Measurements from ENCODE around the gene ZNF280A. TPM values are rescaled to one million over a fixed set of nuclear protein-coding genes. Genes with fewer than 3 reads are reported as not detected.

ZNF280A gene
- total and polyA plus RNA-seq, 9 of the 15 experiments (the other 6 are each of a cell fraction or from before 2014, with no cell fraction given): 19.0 to 40.8 (median 28.6) TPM

DNA sequence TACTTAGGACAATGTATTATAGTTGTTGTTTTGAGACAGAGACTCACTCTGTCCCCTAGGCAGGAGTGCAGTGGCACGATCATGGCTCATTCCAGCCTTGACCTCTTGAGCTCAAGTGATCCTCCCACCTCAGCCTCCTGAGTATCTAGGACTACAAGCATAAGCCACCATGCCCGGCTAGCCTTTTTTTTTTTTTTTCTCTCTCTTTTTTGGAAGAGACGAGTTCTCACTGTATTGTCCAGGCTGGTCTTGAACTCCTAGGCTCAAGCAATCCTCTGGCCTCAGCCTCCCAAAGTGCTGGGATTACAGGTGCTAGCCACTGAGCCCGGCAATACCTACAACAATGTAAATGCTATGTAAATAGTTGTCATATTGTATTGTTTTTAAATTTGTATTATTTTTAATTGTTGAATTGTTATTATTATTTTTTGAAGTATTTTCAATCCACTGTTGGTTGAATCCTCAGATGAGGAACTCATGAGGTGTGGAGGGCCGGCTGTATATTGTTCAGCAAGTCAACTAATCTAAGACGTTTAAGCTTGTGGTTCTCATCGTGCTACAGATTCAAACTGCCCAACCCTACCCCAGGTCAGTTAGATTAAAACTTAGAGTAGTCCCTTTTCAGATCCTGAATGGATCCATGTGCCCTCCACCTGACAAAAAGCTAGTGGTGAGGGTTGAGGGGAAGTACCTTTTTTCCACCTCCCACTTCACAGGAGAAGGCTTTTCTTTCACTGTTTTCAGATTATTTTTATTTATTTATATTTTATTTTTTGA is 11.9 kb upstream of the ZNF280A start:
- Histone ChIP-seq H3K4me1 (replicated peaks in 1 of 2; ENCODE audit: control insufficient read depth in 2 of 2, insufficient read depth in 2 of 2, low read length in 2 of 2) (0 out of 5 replicates have a peak, but pooled peaks cover 0 to 2% of the 10 kb centered on the region in 2 experiments), H4K20me1 (replicated peaks; ENCODE audit: control insufficient read depth, insufficient read depth, low read length) (no peaks in the 10 kb centered on the region), H3K4me2 (ENCODE audit: insufficient read depth, low read length) (no peak overlapping the region), H3K27me3 (ENCODE audit: control insufficient read depth in 2 of 2, insufficient read depth in 2 of 2, low read length in 2 of 2) (no peaks in the 10 kb centered on the region), H3K27ac (ENCODE audit: extremely low read depth, low read depth, low read length) (no peak overlapping the region), H3K79me2 (ENCODE audit: control insufficient read depth, insufficient read depth, low read length) (no peaks in the 10 kb centered on the region), H3K4me3 (no peak overlapping the region), H3K9me1 (ENCODE audit: control insufficient read depth, insufficient read depth, low read length) (no peaks in the 10 kb centered on the region), H3K36me3 (ENCODE audit: control insufficient read depth, insufficient read depth, low read length) (no peaks in the 10 kb centered on the region), H3K9me3 (replicated peaks; ENCODE audit: control insufficient read depth, insufficient read depth, low read depth, low read length) (no peaks in the 10 kb centered on the region; the same call in 1 of the 2 replicates), H2AFZ (ENCODE audit: low read depth, low read length) (peak overlapping the region; percentile 24), H3K9ac (ENCODE audit: insufficient read depth in 1 of 2, low read depth in 2 of 2, low read length in 2 of 2) (no peak overlapping the region)
- intact Hi-C loops (cut with micrococcal nuclease): no loop called here
- ChIA-PET POLR2A (interaction anchor here (0.5 to 19.7 kb wide), 10 partner anchors 9 to 61 kb away, joined by 3 to 708 read pairs (median 6); partner anchors contain the start of genes PRAME, ZNF280A and ZNF280B), CTCF (ENCODE audit: low intra/inter-chr PET ratio) (interaction anchor here (0.6 kb wide), 1 partner anchor 630 kb away, joined by 4 read pairs; no protein-coding TSS in a partner anchor)
- DNase-seq (ENCODE audit: extremely low read depth in 1 of 4, low spot score in 3 of 4): peak in 2 of 4 experiments; percentile 51 to 55
- in situ Hi-C loops (cut with MboI): loop anchor here (25.0 kb wide), 1 partner anchor 1120 kb away; the partner anchor contains the start of gene HIC2
- BruUV-seq (replicated peaks): no TSS peak
- FAIRE-seq: no peak
- 24% methylated on average over 7 of the region's 7 CpGs for WGBS (ENCODE audit: insufficient coverage, low coverage, missing lambda C conversion rate)
- peak; percentile 6; the same call in 1 of the 3 replicates for ATAC-seq
- TF ChIP-seq MED1 (CRISPR knock-in tag; IDR thresholded peaks at IDR 0.05; ENCODE audit: borderline replicate concordance) (no peak), ATF4 (CRISPR knock-in tag; IDR thresholded peaks at IDR 0.05) (no peak), FOXJ3 (CRISPR knock-in tag; IDR thresholded peaks at IDR 0.05) (0 out of 2 replicates have a peak, but pooled peaks have one; percentile 27), ZNF507 (tag; conservative IDR thresholded peaks at IDR 0.05) (peak; percentile 33; the same call in 1 of the 2 replicates), TEAD1 (CRISPR knock-in tag; IDR thresholded peaks at IDR 0.05) (peak in 1 of 2 experiments; percentile 74; a peak in 1 of 4 replicates), SIX5 (IDR thresholded peaks at IDR 0.05; ENCODE audit: borderline replicate concordance in 1 of 2, insufficient read depth in 1 of 2, low read depth in 1 of 2, low read length in 2 of 2) (0 out of 4 replicates have a peak, but pooled peaks of 1 of the 2 experiments have one; percentile 4), ZNF57 (CRISPR knock-in tag; IDR thresholded peaks at IDR 0.05) (no peak), FOXA3 (CRISPR knock-in tag; conservative IDR thresholded peaks at IDR 0.05 in 1 of 2, IDR thresholded peaks at IDR 0.05 in 1 of 2) (peak in 1 of 2 experiments; percentile 50; a peak in 1 of 4 replicates), NUFIP1 (IDR thresholded peaks at IDR 0.05; ENCODE audit: partially characterized antibody) (no peak), E2F3 (CRISPR knock-in tag; IDR thresholded peaks at IDR 0.05) (0 out of 2 replicates have a peak, but pooled peaks have one; percentile 30), ZNF140 (CRISPR knock-in tag; IDR thresholded peaks at IDR 0.05) (peak; percentile 9; the same call in 1 of the 2 replicates)
- TF ChIP-seq, protein P1, sequence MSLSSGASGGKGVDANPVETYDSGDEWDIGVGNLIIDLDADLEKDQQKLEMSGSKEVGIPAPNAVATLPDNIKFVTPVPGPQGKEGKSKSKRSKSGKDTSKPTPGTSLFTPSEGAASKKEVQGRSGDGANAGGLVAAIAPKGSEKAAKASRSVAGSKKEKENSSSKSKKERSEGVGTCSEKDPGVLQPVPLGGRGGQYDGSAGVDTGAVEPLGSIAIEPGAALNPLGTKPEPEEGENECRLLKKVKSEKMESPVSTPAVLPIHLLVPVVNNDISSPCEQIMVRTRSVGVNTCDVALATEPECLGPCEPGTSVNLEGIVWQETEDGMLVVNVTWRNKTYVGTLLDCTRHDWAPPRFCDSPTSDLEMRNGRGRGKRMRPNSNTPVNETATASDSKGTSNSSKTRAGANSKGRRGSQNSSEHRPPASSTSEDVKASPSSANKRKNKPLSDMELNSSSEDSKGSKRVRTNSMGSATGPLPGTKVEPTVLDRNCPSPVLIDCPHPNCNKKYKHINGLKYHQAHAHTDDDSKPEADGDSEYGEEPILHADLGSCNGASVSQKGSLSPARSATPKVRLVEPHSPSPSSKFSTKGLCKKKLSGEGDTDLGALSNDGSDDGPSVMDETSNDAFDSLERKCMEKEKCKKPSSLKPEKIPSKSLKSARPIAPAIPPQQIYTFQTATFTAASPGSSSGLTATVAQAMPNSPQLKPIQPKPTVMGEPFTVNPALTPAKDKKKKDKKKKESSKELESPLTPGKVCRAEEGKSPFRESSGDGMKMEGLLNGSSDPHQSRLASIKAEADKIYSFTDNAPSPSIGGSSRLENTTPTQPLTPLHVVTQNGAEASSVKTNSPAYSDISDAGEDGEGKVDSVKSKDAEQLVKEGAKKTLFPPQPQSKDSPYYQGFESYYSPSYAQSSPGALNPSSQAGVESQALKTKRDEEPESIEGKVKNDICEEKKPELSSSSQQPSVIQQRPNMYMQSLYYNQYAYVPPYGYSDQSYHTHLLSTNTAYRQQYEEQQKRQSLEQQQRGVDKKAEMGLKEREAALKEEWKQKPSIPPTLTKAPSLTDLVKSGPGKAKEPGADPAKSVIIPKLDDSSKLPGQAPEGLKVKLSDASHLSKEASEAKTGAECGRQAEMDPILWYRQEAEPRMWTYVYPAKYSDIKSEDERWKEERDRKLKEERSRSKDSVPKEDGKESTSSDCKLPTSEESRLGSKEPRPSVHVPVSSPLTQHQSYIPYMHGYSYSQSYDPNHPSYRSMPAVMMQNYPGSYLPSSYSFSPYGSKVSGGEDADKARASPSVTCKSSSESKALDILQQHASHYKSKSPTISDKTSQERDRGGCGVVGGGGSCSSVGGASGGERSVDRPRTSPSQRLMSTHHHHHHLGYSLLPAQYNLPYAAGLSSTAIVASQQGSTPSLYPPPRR (CRISPR knock-in tag; IDR thresholded peaks at IDR 0.05; ENCODE audit: borderline replicate concordance): 0 out of 2 replicates have a peak, but pooled peaks have one; percentile 71
- TF ChIP-seq, protein P2, sequence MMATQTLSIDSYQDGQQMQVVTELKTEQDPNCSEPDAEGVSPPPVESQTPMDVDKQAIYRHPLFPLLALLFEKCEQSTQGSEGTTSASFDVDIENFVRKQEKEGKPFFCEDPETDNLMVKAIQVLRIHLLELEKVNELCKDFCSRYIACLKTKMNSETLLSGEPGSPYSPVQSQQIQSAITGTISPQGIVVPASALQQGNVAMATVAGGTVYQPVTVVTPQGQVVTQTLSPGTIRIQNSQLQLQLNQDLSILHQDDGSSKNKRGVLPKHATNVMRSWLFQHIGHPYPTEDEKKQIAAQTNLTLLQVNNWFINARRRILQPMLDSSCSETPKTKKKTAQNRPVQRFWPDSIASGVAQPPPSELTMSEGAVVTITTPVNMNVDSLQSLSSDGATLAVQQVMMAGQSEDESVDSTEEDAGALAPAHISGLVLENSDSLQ (IDR thresholded peaks at IDR 0.05): no peak

Measured in K562 (cell line).